ENCODE data around the gene ARHGAP6. TPM values are rescaled to one million over a fixed set of nuclear protein-coding genes. Genes with fewer than 3 reads are reported as not detected.

The ARHGAP6 gene
- total RNA-seq, 1 experiment from 2014 or later = 0.10 TPM

- Histone ChIP-seq H3K9me3 (ENCODE audit: control insufficient read depth in 1 of 2, insufficient read depth in 1 of 2, low read depth in 1 of 2, low read length in 2 of 2) (no peaks in the 10 kb centered on the region), H3K27ac (ENCODE audit: low read depth, low read length) (no peak overlapping the region), H3K4me1 (ENCODE audit: control insufficient read depth in 1 of 2, insufficient read depth in 2 of 2, low read length in 2 of 2) (no peaks in the 10 kb centered on the region), H3K27me3 (ENCODE audit: insufficient read depth, low read length) (no peaks in the 10 kb centered on the region), H3K9me2 (ENCODE audit: insufficient read depth) (no peaks in the 10 kb centered on the region), H3K36me3 (ENCODE audit: control insufficient read depth in 1 of 2, insufficient read depth in 2 of 2, low read length in 2 of 2) (no peaks in the 10 kb centered on the region), H3K4me3 (replicated peaks in 1 of 2; ENCODE audit: low read depth in 1 of 2, low read length in 2 of 2) (no peak overlapping the region), H3K9ac (ENCODE audit: low read length) (no peak overlapping the region), H3K79me2 (ENCODE audit: insufficient read depth, low read length) (no peaks in the 10 kb centered on the region), H4K20me1 (ENCODE audit: insufficient read depth) (no peaks in the 10 kb centered on the region), H2AFZ (ENCODE audit: low read depth, low read length, poor library complexity, severe bottlenecking) (no peak overlapping the region), H3K4me2 (ENCODE audit: low read length) (no peak overlapping the region)
- DNase-seq (ENCODE audit: low read depth, low spot score) (no peak), ATAC-seq (no peak)
- no peak for TF ChIP-seq ATF3 (IDR thresholded peaks at IDR 0.05)
- TF ChIP-seq POLR2A (IDR thresholded peaks at IDR 0.05; ENCODE audit: borderline replicate concordance, extremely low read depth, insufficient read depth, insufficient read length) = no peak
- TF ChIP-seq CEBPB (IDR thresholded peaks at IDR 0.05; ENCODE audit: low read depth) = no peak
- TF ChIP-seq SIN3A (IDR thresholded peaks at IDR 0.05; ENCODE audit: low read depth) = no peak
- TF ChIP-seq ELF1 (IDR thresholded peaks at IDR 0.05; ENCODE audit: borderline replicate concordance, low read depth) = no peak
- TF ChIP-seq POLR2AphosphoS5 (IDR thresholded peaks at IDR 0.05; ENCODE audit: low read depth, low read length) = no peak
- no peak for TF ChIP-seq FOSL1 (IDR thresholded peaks at IDR 0.05; ENCODE audit: low read depth)
- no peak for TF ChIP-seq ZFX (IDR thresholded peaks at IDR 0.05)
- TF ChIP-seq EGR1 (IDR thresholded peaks at IDR 0.05; ENCODE audit: low read depth) = no peak
- no peak for TF ChIP-seq RAD21 (IDR thresholded peaks at IDR 0.05; ENCODE audit: low read depth)
- TF ChIP-seq TCF7L2 (IDR thresholded peaks at IDR 0.05; ENCODE audit: borderline replicate concordance, extremely low read depth, insufficient read depth, insufficient read length) = no peak
- TF ChIP-seq JUND (IDR thresholded peaks at IDR 0.05) = no peak
- no peak for TF ChIP-seq MAX (IDR thresholded peaks at IDR 0.05)
- no peak for TF ChIP-seq ZBTB33 (IDR thresholded peaks at IDR 0.05; ENCODE audit: extremely low read depth, insufficient replicate concordance, low read length)
- no peak for TF ChIP-seq SP1 (IDR thresholded peaks at IDR 0.05; ENCODE audit: low read depth)
- no peak for TF ChIP-seq YY1 (IDR thresholded peaks at IDR 0.05; ENCODE audit: extremely low read depth, insufficient replicate concordance, low read depth, low read length)
- TF ChIP-seq CBX3 (IDR thresholded peaks at IDR 0.05; ENCODE audit: low read depth) = no peak
- intact Hi-C loops (cut with micrococcal nuclease) = no loop called here
- ChIA-PET POLR2A (no interaction called here), CTCF (no interaction called here), RAD21 (ENCODE audit: low non-redundant PET in 1 of 2, low total read pairs in 2 of 2, uncharacterized antibody in 2 of 2, unreplicated experiment in 2 of 2) (no interaction called here)
- BruUV-seq (replicated peaks) = no TSS peak
Measured at GRCh38 chrX:11470250-11470974, 195.3 kb downstream of the ARHGAP6 start.

Measured in HCT116 (cell line).